GM19239 (cell line): Measurements from ENCODE around the gene EFEMP1.

Experiments used
- DNase-seq: peaks from one replicate; pipeline ENCODE4 v3.0.0; 2011; ENCODE audit warnings: low spot score; ENCODE audit not compliant: insufficient read length
- FAIRE-seq: peaks from 2 replicates; lab custom pipeline; 2011; peaks lifted over from hg19 to GRCh38; lab: Jason Lieb, UNC

Gene EFEMP1

GRCh38 chr2:55923091-55923981, at the start of gene EFEMP1:
Gene EFEMP1, minus strand, starts transcription at chr2:55923782. Its CDS starts 1,342 bp downstream, at chr2:55922440.
- DNase-seq (no peak), FAIRE-seq (no peak)

DNA sequence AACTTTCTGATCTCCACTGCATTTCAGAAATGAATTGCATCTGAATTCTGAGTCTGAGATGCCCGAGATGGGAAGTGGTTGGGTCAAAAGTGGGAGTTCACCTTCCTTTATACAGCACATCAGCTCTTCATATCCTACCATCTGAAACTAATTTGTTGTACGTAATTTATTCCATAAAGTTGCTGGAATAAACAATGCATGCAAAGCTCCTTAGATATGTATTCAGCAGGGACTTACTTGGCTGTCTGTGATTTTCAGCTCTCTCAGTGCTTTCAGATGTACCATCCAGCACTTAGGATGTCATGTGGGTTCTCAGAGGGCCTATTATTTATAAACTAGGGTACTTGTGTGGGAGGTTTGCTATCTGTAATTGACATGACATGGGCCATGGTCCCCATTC, 46.9 kb upstream of the EFEMP1 start:
- no peak for FAIRE-seq
- no peak for DNase-seq

GRCh38 chr2:55968941-55969340, 45.4 kb upstream of the EFEMP1 start:
- FAIRE-seq (no peak), DNase-seq (no peak)

DNA sequence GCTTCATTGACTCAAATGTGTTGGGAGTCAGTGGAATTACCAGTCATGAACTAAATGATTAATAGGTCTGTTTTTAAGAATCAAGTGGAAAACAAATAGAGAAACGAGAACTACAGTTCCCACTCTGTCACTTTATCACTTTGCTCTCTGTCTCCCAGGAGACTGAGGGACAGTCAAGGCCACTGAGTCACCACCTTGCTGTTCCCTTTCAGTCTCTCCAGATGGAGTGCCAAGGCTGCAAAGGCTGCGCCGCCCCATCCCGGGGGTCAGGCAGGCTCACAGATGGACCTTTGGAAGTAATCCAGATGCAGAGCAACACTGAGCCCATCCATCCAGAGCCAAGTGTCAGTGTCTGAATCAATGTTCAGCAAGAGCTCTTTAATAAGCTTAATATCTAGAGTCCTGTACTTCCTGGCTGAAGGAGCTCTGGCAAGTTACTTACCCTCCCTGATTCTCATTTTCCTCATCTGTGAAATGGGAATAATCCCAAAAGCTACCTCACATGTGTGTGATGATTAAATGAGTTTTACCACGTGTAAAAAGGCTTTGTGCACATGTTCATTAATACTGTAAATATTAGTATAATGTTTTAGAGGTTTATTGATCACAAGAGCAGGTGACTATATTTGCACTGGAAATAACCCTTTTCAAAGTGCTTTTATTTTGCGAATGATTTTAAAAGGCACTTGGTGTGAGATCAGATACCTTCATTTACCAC, 43.0 kb upstream of the EFEMP1 start:
- DNase-seq, result no peak
- no peak for FAIRE-seq

- no peak for FAIRE-seq
- no peak for DNase-seq
Measured at GRCh38 chr2:55965966-55966365, 42.4 kb upstream of the EFEMP1 start.

GRCh38 chr2:55965276-55965675, 41.7 kb upstream of the EFEMP1 start:
- no peak for DNase-seq
- no peak for FAIRE-seq

DNA sequence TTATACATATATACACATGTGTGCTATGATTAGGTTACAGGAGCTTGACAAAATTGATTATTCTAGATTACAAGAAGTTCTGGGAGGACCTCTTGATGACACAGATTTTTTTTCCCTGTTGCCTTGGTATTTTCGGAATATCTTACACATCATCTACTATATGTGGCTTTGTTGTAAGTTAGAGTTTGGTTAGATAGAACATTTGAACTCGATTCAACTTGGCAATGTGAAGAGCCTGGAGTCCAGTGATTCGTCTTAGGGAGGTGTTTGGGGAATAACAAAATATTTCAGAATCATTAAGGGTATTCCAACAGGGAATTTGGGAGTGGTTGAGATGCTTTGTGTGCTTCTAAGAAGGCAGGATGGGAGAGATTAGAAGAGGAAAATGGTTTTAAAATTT, 39.3 kb upstream of the EFEMP1 start:
- DNase-seq, result no peak
- no peak for FAIRE-seq

DNA sequence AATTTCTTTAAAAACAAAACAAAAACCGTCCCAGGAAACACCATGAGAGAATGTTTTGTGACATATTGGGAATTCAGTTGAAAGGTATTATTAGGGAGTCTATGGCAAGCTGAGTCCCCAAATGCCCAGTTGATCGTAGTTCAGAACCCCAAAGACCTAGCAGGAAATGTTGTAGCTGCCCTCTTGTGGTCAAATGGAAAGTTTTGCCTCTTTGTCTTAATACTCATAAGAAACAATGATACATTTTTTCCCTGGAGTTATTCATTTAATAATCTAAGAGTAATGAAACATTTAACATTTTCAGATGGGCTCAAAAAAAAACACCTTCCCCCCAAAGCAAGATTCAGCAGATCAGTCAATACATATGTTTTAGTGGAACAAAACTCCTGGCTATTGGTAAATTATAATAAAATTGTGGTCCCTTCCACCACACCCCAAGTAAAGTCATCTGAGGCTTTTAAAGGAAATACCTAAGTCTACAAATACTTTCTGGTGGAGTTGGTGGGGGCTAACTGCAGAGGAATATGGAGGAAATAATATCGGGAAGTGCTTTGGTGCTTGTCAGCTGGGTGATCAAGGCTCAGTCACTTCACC, 37.8 kb upstream of the EFEMP1 start:
- FAIRE-seq, result peak; percentile 47
- DNase-seq, result peak; percentile 12

DNA sequence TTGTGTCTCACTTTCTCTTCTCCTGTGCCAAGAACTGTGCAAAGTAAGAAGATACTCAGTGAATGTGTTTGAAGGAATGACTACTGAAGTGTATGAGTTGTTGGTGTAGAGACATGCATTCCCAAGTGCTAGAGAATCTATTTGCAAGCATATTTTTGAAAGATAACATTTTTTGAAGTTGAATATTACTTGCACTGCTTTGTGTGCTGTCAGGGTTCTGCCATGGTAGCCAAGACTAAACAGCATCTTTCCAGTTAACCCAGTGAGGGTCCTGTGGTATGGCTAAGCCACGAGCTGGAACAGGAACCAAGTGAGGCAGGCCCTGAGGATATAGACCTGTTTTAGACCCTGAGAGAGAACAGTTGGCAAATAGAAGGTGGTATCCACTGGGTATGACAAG, 35.2 kb upstream of the EFEMP1 start:
- DNase-seq (no peak), FAIRE-seq (no peak)

DNA sequence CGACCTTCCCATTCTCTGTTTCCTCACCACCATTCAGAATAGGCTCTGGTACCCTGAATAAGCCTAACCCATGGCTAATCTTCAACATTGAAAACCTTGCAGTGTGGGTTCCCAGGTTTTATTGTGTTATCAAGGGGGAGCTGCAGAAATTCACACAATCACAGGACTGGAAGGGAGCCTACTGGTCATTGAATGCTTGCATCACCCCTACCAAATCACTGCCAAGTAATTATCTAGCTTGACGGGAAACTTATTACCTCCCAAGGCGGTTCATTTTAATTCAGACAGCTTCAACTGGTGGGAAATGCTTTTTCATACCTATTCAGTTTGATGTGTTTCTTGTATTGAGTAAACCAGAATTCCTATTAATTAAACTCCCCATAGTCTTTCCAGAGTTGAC, 33.6 kb upstream of the EFEMP1 start:
- FAIRE-seq (no peak), DNase-seq (no peak)

GRCh38 chr2:55954306-55955035, 30.9 kb upstream of the EFEMP1 start:
- no peak for DNase-seq
- no peak for FAIRE-seq

GRCh38 chr2:55952415-55952814, 28.8 kb upstream of the EFEMP1 start:
- no peak for FAIRE-seq

GRCh38 chr2:55951533-55951932, 28.0 kb upstream of the EFEMP1 start:
- DNase-seq, result no peak
- no peak for FAIRE-seq

More at GRCh38 chr2:55952415-55952814, 28.8 kb upstream of the EFEMP1 start:
- DNase-seq, result no peak

- DNase-seq, result no peak
- FAIRE-seq, result no peak
Measured at GRCh38 chr2:55949613-55950012, 26.0 kb upstream of the EFEMP1 start.

DNA sequence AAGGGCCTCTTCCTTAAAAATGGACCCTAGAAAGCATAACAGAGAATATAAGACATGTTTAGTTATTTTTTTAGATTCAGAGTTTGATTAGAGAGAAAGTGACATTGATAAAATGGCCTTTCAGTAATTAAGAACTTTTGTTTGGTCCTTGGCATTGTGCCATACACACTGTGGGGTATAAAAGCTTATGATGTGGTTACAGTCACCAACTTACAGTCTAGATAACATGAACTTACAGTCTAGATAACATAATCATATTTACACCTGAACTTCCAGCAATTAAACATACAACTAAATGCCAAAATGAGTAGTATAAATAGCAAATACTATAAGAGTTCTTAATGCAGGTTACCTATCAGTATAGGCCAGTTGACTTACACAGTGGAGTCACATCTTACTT, 25.6 kb upstream of the EFEMP1 start:
- FAIRE-seq (no peak), DNase-seq (no peak)

DNA sequence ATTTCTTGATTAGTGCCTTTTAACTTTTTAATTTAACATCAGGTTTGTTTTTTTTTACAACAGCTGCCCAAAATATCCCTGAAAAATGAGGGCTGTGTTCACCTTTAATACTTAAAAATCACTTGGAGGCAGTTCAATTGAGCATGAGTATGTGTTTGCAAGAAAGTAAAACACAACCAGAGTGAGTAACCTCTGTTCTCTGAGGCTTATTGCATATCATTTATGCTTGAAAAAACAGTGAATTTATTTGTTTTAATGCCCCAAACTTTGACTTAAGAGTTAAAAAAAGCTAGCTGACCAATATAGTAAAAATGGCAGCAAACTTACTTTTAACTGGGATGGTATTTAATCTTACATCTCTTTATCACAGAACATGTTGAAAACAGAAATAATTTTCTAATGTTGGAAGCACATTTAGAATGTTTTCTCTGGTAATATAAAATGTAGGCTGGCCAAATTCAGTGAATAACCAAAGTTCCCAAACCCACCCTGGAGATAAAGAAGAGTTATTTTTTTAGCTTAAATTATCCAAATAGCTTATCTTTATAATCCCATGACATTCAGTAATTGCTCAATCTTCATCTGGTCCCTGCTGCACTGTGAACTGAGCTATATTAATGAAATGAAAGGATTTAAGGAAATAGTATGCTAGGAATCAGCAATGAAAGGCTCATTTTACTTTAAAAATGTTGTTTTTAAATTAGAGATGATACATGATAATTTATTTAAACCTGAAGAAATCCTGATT, 24.8 kb upstream of the EFEMP1 start:
- no peak for DNase-seq
- no peak for FAIRE-seq

GRCh38 chr2:55947752-55948151, 24.2 kb upstream of the EFEMP1 start:
- DNase-seq (no peak), FAIRE-seq (no peak)

DNA sequence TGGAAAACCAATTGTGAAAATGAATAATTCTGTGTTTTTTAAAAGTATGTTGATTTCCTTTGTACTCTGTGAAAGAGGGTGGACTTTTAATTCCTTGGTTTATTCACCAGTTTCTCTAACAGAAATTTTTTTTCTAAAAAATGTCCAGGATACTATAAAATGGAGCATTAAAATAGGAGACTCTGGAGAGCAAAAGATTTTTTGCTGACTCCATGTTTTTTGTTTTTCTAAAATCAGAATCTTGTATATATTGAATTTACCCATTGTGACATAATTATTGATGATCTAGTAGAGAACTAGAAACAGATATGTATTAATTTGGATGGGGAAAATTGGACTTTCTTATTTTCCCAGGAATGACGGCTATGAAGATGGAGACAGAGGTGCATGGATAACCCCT, 23.2 kb upstream of the EFEMP1 start:
- FAIRE-seq (no peak), DNase-seq (no peak)

- no peak for DNase-seq
- FAIRE-seq, result no peak
Measured at GRCh38 chr2:55943466-55943865, 19.9 kb upstream of the EFEMP1 start.

GRCh38 chr2:55936351-55936750, 12.8 kb upstream of the EFEMP1 start:
- DNase-seq, result no peak
- FAIRE-seq, result no peak
